Colonic mucosa (tissue), 4 donors: ENCODE results near the gene CPA4. TPM values are rescaled to one million over a fixed set of nuclear protein-coding genes. Genes with fewer than 3 reads are reported as not detected.

Experiments
- DNase-seq: peaks from one replicate; pipeline ENCODE4 v3.0.0-alpha.2; 2020
- H3K27ac ChIP-seq: fragments of 200-600 bp; one replicate; pipeline ENCODE4 v1.8.0; 2021
- H3K27me3 ChIP-seq: fragments of 200-600 bp; one replicate; pipeline ENCODE4 v1.8.0; 2021
- H3K36me3 ChIP-seq: fragments of 200-600 bp; one replicate; pipeline ENCODE4 v1.8.0; 2021
- H3K4me1 ChIP-seq: fragments of 200-600 bp; one replicate; pipeline ENCODE4 v1.8.0; 2021; ENCODE audit warnings: mild to moderate bottlenecking
- H3K4me3 ChIP-seq: fragments of 200-600 bp; one replicate; pipeline ENCODE4 v1.8.0; 2021
- H3K9ac ChIP-seq, 2 donors: one replicate each; pipeline ENCODE4 v1.7.0; 2013; ENCODE audit warnings: control low read depth in 2 of 2, low read depth in 2 of 2, low read length in 2 of 2
- H3K9me3 ChIP-seq: fragments of 200-600 bp; one replicate; pipeline ENCODE4 v1.8.0; 2021
- intact Hi-C: fragments of 100-400 bp; cut with DNase I; formaldehyde crosslinking; loops from one replicate; pipeline ENCODE4 v1.14.1; 2022
- total RNA-seq, 2 donors: library from RNA; stranded (reverse); fragmentation: NEBNext Ultra II Directional in 1 of 2; extraction: Animal tissue kit (Norgen Biotek cat#: 25700) in 1 of 2; gene quantifications; one replicate each; pipeline ENCODE4 v1.2.1, GENCODE V29; 2021
- TF ChIP-seq, protein P1 (sequence below): fragments of 200-600 bp; IDR thresholded peaks from one replicate; pipeline ENCODE4 v1.8.0; 2022; ENCODE audit warnings: antibody characterized with exemption, mild to moderate bottlenecking
- donor health status: healthy.
- donor health status: DM: no; HTN: no; CAD: no.
- donor health status: DM: no; HTN: no; CAD: no.

CPA4 gene
- total RNA-seq, 2 donors from 2014 or later, result not detected

DNA sequence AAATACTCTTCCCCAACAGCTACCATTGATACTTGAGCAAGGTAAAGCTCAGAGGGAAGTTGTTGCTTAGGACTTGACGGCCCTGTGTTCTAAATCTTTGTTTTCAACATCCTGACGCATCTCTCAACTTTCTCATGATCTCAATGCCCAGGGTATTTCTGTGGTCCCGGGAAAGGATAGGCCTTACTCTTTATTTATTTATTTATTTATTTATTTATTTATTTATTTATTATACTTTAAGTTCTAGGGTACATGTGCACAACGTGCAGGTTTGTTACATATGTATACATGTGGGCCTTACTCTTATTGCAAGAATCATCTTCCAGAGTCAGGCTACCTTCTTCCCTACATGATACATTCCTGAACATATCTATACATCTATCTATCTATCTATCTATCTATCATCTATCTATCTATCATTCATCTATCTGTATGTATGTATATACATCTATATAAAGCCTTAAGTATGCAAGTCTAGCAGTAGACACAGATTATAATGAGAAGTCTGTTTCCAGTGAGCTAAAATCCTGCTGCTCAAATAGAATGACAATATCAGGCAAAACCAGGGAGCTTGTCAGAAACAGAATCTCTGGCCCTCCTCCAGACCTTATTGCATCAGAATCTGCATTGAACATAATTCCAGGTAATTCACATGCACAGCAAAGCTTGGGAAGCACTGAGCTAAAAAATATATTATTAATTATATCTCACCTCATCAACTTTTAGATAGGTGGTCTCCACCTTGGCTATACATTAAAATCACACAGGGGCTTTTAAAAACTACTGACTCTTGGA lies 39.5 kb downstream of the CPA4 start:
- H3K9ac ChIP-seq, result no peak overlapping the region
- H3K27ac ChIP-seq, result no peak overlapping the region
- H3K9me3 ChIP-seq, result no peaks in the 10 kb centered on the region
- intact Hi-C loops, result no loop called here
- no peaks in the 10 kb centered on the region for H3K4me1 ChIP-seq
- TF ChIP-seq, protein P1, sequence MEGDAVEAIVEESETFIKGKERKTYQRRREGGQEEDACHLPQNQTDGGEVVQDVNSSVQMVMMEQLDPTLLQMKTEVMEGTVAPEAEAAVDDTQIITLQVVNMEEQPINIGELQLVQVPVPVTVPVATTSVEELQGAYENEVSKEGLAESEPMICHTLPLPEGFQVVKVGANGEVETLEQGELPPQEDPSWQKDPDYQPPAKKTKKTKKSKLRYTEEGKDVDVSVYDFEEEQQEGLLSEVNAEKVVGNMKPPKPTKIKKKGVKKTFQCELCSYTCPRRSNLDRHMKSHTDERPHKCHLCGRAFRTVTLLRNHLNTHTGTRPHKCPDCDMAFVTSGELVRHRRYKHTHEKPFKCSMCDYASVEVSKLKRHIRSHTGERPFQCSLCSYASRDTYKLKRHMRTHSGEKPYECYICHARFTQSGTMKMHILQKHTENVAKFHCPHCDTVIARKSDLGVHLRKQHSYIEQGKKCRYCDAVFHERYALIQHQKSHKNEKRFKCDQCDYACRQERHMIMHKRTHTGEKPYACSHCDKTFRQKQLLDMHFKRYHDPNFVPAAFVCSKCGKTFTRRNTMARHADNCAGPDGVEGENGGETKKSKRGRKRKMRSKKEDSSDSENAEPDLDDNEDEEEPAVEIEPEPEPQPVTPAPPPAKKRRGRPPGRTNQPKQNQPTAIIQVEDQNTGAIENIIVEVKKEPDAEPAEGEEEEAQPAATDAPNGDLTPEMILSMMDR, result no peak
- no peak overlapping the region for H3K4me3 ChIP-seq
- DNase-seq, result no peak
- H3K36me3 ChIP-seq, result no peaks in the 10 kb centered on the region
- no peaks in the 10 kb centered on the region for H3K27me3 ChIP-seq

DNA sequence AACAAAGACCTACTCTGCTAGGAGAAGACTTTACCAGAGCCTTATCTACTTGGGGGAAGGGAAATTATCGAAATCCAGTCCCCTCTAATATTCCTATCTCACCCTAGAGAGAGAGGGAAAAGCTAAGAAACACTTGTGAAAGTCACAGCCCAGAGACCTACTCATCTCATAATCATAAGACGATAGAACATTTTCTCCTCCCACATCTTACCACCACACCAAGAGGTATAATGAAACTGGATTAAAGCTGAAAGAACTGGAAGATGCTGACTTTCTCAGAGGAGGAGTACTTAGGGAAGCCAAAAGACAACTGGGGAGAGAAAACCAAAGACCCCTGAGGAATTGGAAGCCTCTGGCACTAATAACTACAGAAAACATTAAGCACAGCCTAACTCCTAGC lies 40.9 kb downstream of the CPA4 start:
- H3K27ac ChIP-seq, result no peak overlapping the region
- no peaks in the 10 kb centered on the region for H3K4me1 ChIP-seq
- no peak overlapping the region for H3K9ac ChIP-seq
- H3K27me3 ChIP-seq, result no peaks in the 10 kb centered on the region
- intact Hi-C loops, result no loop called here
- DNase-seq, result no peak
- TF ChIP-seq, protein P1, result no peak
- no peaks in the 10 kb centered on the region for H3K36me3 ChIP-seq
- no peaks in the 10 kb centered on the region for H3K9me3 ChIP-seq
- H3K4me3 ChIP-seq, result no peak overlapping the region

DNA sequence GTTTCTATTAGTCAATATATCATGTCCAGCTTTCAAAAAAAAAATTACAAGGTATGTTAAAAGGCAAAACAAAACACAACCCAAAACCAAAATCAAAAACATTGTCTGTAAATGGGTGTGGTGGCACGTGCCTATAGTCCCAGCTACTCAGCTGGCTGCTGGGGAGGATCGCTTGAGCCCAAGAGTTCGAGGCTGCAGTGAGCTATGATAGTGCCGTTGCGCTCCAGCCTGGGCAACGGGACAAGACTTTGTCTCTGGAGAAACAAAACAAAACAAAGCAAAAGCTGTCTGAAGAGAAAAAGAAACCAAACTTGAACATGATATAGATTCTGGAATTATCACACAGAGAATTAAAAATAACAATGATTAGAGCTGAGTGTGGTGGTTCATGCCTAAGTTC lies 41.3 kb downstream of the CPA4 start:
- H3K9ac ChIP-seq, result no peak overlapping the region
- no peaks in the 10 kb centered on the region for H3K27me3 ChIP-seq
- no peak overlapping the region for H3K4me3 ChIP-seq
- TF ChIP-seq, protein P1, result no peak
- no peaks in the 10 kb centered on the region for H3K36me3 ChIP-seq
- no peak overlapping the region for H3K27ac ChIP-seq
- no peak for DNase-seq
- H3K9me3 ChIP-seq, result no peaks in the 10 kb centered on the region
- intact Hi-C loops, result no loop called here
- H3K4me1 ChIP-seq, result no peaks in the 10 kb centered on the region

DNA sequence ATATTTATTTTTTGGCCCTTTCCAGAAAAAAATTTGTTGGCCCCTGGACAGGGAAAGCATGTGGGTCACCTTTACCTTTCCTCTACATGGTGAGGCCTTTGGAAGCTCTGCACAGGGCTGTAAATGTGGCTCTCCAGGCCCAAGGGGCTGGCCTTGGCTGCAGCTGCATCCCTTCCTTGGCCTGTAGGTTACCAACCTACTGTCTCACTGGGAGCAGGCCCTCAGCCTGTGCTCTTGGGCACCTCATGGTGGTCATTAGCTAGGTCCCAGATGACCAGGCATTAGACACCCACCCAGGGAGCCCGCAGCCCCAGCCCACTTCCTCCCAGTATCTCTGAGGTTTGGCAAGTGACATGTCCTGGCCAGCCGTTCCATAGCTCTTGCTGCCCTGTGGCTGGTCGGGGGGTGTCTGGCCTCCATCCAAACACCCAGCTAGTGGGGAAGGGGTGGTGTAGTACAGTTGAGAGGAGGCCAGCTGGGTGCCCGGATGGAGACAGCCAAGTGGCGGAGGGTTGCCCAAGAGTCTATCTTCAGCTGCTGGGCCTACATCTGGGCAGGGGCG lies 44.5 kb downstream of the CPA4 start:
- no peak overlapping the region for H3K4me3 ChIP-seq
- no peaks in the 10 kb centered on the region for H3K4me1 ChIP-seq
- intact Hi-C loops, result no loop called here
- TF ChIP-seq, protein P1, result no peak
- DNase-seq, result no peak
- no peaks in the 10 kb centered on the region for H3K9me3 ChIP-seq
- no peaks in the 10 kb centered on the region for H3K36me3 ChIP-seq
- H3K27me3 ChIP-seq, result no peaks in the 10 kb centered on the region
- H3K9ac ChIP-seq, result no peak overlapping the region
- H3K27ac ChIP-seq, result no peak overlapping the region

DNA sequence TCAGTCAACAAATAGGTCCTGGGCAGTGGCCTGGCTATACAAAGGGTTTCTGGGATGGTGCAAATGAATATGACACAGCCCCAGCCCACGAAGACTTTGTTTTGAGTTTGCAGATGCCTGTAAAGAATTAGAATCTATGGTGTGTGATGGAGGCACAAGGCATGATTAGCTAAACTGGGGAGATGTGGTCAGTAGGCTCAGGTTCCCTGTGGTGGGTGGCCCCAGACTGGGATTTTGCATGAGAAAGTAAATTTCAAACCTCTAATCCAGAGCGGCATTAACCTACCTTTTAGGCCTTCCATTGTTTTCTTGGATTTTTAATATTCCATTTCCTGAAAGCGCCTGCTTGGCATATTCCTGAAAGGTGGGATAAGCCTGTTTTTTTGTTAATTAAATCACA lies 45.3 kb downstream of the CPA4 start:
- intact Hi-C loops, result no loop called here
- Histone ChIP-seq H3K9ac (no peak overlapping the region), H3K27me3 (no peaks in the 10 kb centered on the region), H3K4me3 (no peak overlapping the region), H3K9me3 (no peaks in the 10 kb centered on the region), H3K4me1 (no peaks in the 10 kb centered on the region), H3K27ac (no peak overlapping the region), H3K36me3 (no peaks in the 10 kb centered on the region)
- TF ChIP-seq, protein P1, result no peak
- DNase-seq, result no peak
